HCT116 (cell line): ENCODE data around the gene GID4. TPM values are rescaled to one million over a fixed set of nuclear protein-coding genes. Genes with fewer than 3 reads are reported as not detected.

ENCODE experiments used
- ATAC-seq: fragments of 200-7000 bp; cut with Tn5 transposase; 2 replicates; pipeline ENCODE4 v1.9.1; 2020; ENCODE audit warnings: mild to moderate bottlenecking, moderate library complexity
- BruUV-seq: library from RNA; stranded (reverse); fragments of 400-500 nt; replicated peaks from 2 replicates; lab custom pipeline; 2021; lab: Mats Ljungman, UMichigan
- CTCF ChIA-PET: fragments of 300-600 bp; sonication (Branson Sonifier 250); formaldehyde crosslinking; loops from one replicate; lab custom pipeline; 2021; ENCODE audit warnings: antibody characterized with exemption; lab: Charles Lee
- POLR2A ChIA-PET: fragments of 300-600, 350-600 bp; sonication (Branson Sonifier 250); formaldehyde crosslinking; loops from one replicate; lab custom pipeline; 2021; ENCODE audit warnings: antibody characterized with exemption; lab: Charles Lee
- RAD21 ChIA-PET, 2 experiments: fragments of 300-600 bp; sonication (Branson Sonifier 250); formaldehyde crosslinking; loops; one replicate each; lab custom pipeline; 2023; ENCODE audit warnings: low total read pairs in 2 of 2; ENCODE audit not compliant: uncharacterized antibody in 2 of 2, unreplicated experiment in 2 of 2, low non-redundant PET in 1 of 2; lab: Charles Lee
- DNase-seq: peaks from one replicate; pipeline ENCODE4 v3.0.0-alpha.2; 2010; ENCODE audit warnings: low read depth, low spot score
- H2AFZ ChIP-seq: fragments of 200-600 bp; shearing (Covaris generic), sonication (generic); 2 replicates; pipeline ENCODE4 v1.6.1; 2017; ENCODE audit warnings: low read depth, mixed run types, mixed read lengths, antibody characterized with exemption, low read length; ENCODE audit not compliant: poor library complexity, severe bottlenecking
- H3K27ac ChIP-seq: 2 replicates; pipeline ENCODE4 v1.5.1; 2012; ENCODE audit warnings: low read depth, low read length
- H3K27me3 ChIP-seq: fragments of 200-600 bp; sonication (generic); 2 replicates; pipeline ENCODE4 v1.6.1; 2016; ENCODE audit warnings: mixed run types, low read length, mixed read lengths; ENCODE audit not compliant: insufficient read depth
- H3K36me3 ChIP-seq, 2 experiments: fragments of 200-500 bp in 1 of 2; fragments of 200-600 bp in 1 of 2; sonication (Bioruptor generic) in 1 of 2; sonication (generic) in 1 of 2; 2 replicates each; pipeline versions ENCODE4 v1.5.1 to v1.6.1; 2014 to 2016; ENCODE audit warnings: low read length in 2 of 2, inconsistent platforms in 1 of 2, mixed read lengths in 1 of 2, mixed run types in 1 of 2; ENCODE audit not compliant: insufficient read depth in 2 of 2, control insufficient read depth in 1 of 2
- H3K4me1 ChIP-seq, 2 experiments: fragments of 200-600 bp in 1 of 2; sonication (generic) in 1 of 2; 2 replicates each; pipeline versions ENCODE4 v1.5.1 to v1.6.1; 2012 to 2017; ENCODE audit warnings: low read length in 2 of 2, inconsistent platforms in 1 of 2, mild to moderate bottlenecking in 1 of 2, mixed read lengths in 1 of 2, mixed run types in 1 of 2, moderate library complexity in 1 of 2; ENCODE audit not compliant: insufficient read depth in 2 of 2, control insufficient read depth in 1 of 2
- H3K4me2 ChIP-seq: fragments of 200-600 bp; sonication (generic); 2 replicates; pipeline ENCODE4 v1.6.1; 2017; ENCODE audit warnings: mixed run types, low read length, mixed read lengths
- H3K4me3 ChIP-seq, 2 experiments: fragments of 200-600 bp in 1 of 2; sonication (generic) in 1 of 2; replicated peaks in 1 of 2; 2 replicates each; pipeline ENCODE4 v1.5.1; 2011 to 2016; ENCODE audit warnings: low read length in 2 of 2, control low read depth in 1 of 2, low read depth in 1 of 2, mild to moderate bottlenecking in 1 of 2, mixed read lengths in 1 of 2, mixed run types in 1 of 2
- H3K79me2 ChIP-seq: fragments of 200-600 bp; sonication (generic); 2 replicates; pipeline ENCODE4 v1.6.1; 2017; ENCODE audit warnings: mild to moderate bottlenecking, mixed run types, low read length, moderate library complexity, mixed read lengths; ENCODE audit not compliant: insufficient read depth
- H3K9ac ChIP-seq: fragments of 200-600 bp; sonication (generic); 2 replicates; pipeline ENCODE4 v1.6.1; 2016; ENCODE audit warnings: low read length, mixed read lengths
- H3K9me2 ChIP-seq: fragments of 200-600 bp; sonication (generic), shearing (Covaris generic); 2 replicates; pipeline ENCODE4 v1.6.1; 2017; ENCODE audit warnings: mixed run types, mild to moderate bottlenecking, moderate library complexity; ENCODE audit not compliant: insufficient read depth
- H3K9me3 ChIP-seq, 2 experiments: fragments of 200-500 bp in 1 of 2; fragments of 200-600 bp in 1 of 2; sonication (Bioruptor generic) in 1 of 2; sonication (generic) in 1 of 2; 2 replicates each; pipeline ENCODE4 v1.6.1; 2014 to 2017; ENCODE audit warnings: low read length in 2 of 2, mixed read lengths in 2 of 2, inconsistent platforms in 1 of 2, low read depth in 1 of 2, mild to moderate bottlenecking in 1 of 2, mixed run types in 1 of 2, moderate library complexity in 1 of 2; ENCODE audit not compliant: control insufficient read depth in 1 of 2, insufficient read depth in 1 of 2
- H4K20me1 ChIP-seq: fragments of 200-600 bp; sonication (generic), shearing (Covaris generic); 2 replicates; pipeline ENCODE4 v1.6.1; 2017; ENCODE audit warnings: mixed run types, mild to moderate bottlenecking, moderate library complexity; ENCODE audit not compliant: insufficient read depth
- CBX3 ChIP-seq: IDR thresholded peaks from 2 replicates; pipeline ENCODE4 v1.6.1; 2012; ENCODE audit warnings: low read depth
- CTCF ChIP-seq, 3 experiments: fragments of 200-600 bp in 1 of 3; sonication (generic) in 1 of 3; IDR thresholded peaks in 2 of 3; conservative IDR thresholded peaks in 1 of 3; 2 replicates each; pipeline ENCODE4 v1.5.1; 2012 to 2017; ENCODE audit warnings: low read depth in 2 of 3, low read length in 2 of 3, antibody characterized with exemption in 1 of 3, borderline replicate concordance in 1 of 3, control low read depth in 1 of 3, mild to moderate bottlenecking in 1 of 3, mixed read lengths in 1 of 3, mixed run types in 1 of 3, moderate library complexity in 1 of 3; ENCODE audit not compliant: insufficient read depth in 1 of 3
- ELF1 ChIP-seq: IDR thresholded peaks from 2 replicates; pipeline ENCODE4 v1.6.1; 2012; ENCODE audit warnings: low read depth, borderline replicate concordance
- EZH2 ChIP-seq: fragments of 200-600 bp; sonication (generic); IDR thresholded peaks from 2 replicates; pipeline ENCODE4 v1.6.1; 2017; ENCODE audit warnings: antibody characterized with exemption, mixed run types
- FOSL1 ChIP-seq: IDR thresholded peaks from 2 replicates; pipeline ENCODE4 v1.6.1; 2012; ENCODE audit warnings: low read depth
- JUND ChIP-seq: IDR thresholded peaks from 2 replicates; pipeline ENCODE4 v1.6.1; 2012
- POLR2A ChIP-seq: IDR thresholded peaks from 2 replicates; pipeline ENCODE4 v1.7.0; 2011; ENCODE audit warnings: borderline replicate concordance; ENCODE audit not compliant: insufficient read depth, insufficient read length; ENCODE audit errors: extremely low read depth
- RAD21 ChIP-seq: IDR thresholded peaks from 2 replicates; pipeline ENCODE4 v1.6.1; 2012; ENCODE audit warnings: low read depth, mild to moderate bottlenecking
- SP1 ChIP-seq: IDR thresholded peaks from 2 replicates; pipeline ENCODE4 v1.6.1; 2012; ENCODE audit warnings: low read depth
- SRF ChIP-seq: IDR thresholded peaks from 2 replicates; pipeline ENCODE4 v1.6.1; 2012; ENCODE audit warnings: low read depth
- TCF7L2 ChIP-seq: IDR thresholded peaks from 2 replicates; pipeline ENCODE4 v1.7.0; 2011; ENCODE audit warnings: borderline replicate concordance, inconsistent platforms; ENCODE audit not compliant: insufficient read depth, insufficient read length; ENCODE audit errors: extremely low read depth
- ZNF274 ChIP-seq: fragments of 200-500 bp; sonication (Bioruptor generic); IDR thresholded peaks from 2 replicates; pipeline ENCODE4 v1.6.1; 2014; ENCODE audit warnings: mild to moderate bottlenecking, low read depth, low read length, inconsistent platforms
- intact Hi-C: fragments of 100-400 bp; cut with micrococcal nuclease; formaldehyde crosslinking; loops from 2 replicates; pipeline ENCODE4 v1.10.0; 2022
- total RNA-seq: library from RNA; stranded (reverse); gene quantifications from one replicate; pipeline ENCODE4 v1.2.1, GENCODE V29; 2021; ENCODE audit not compliant: unreplicated experiment
- TF ChIP-seq, protein P1 (sequence below): IDR thresholded peaks from 2 replicates; pipeline ENCODE4 v1.6.1; 2012
- TF ChIP-seq, protein P2 (sequence below): IDR thresholded peaks from 2 replicates; pipeline ENCODE4 v1.6.1; 2012

Gene GID4
- total RNA-seq, 1 experiment from 2014 or later = 10.8 TPM

DNA sequence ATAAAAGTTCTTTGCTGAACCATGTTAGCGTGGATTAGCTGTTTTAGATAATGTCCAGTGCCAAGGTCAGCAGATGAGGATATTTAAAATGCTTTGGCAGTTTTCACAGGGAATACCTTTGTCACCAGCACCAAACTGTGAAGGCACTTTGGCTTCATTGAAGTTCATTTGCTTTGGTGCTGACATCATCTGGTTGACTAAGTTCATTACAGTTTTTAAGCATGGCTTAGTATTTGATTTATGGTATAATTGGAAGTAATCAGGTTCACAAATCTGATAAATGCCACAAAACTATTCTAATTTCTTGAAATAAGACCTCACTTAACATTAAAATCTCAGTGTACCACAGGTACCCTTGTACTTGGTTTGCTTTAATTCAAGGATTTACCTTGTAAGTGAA, 4.3 kb downstream of the GID4 start:
- Histone ChIP-seq H3K79me2 (peaks cover 12% of the 10 kb centered on the region), H2AFZ (no peak overlapping the region), H3K4me3 (no peak overlapping the region), H3K4me2 (no peak overlapping the region), H3K27me3 (no peaks in the 10 kb centered on the region), H3K27ac (no peak overlapping the region), H3K4me1 (peaks cover 0 to 10% of the 10 kb centered on the region in 2 experiments; a peak in 2 of 4 replicates), H3K9me2 (no peaks in the 10 kb centered on the region), H3K36me3 (0 out of 4 replicates have a peak, but pooled peaks cover 0 to 3% of the 10 kb centered on the region in 2 experiments), H3K9ac (no peak overlapping the region), H4K20me1 (no peaks in the 10 kb centered on the region), H3K9me3 (no peaks in the 10 kb centered on the region)
- ChIA-PET RAD21 (no interaction called here), POLR2A (no interaction called here), CTCF (no interaction called here)
- TF ChIP-seq SRF = no peak
- TF ChIP-seq, protein P1, sequence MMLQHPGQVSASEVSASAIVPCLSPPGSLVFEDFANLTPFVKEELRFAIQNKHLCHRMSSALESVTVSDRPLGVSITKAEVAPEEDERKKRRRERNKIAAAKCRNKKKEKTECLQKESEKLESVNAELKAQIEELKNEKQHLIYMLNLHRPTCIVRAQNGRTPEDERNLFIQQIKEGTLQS = no peak
- no peak for TF ChIP-seq SP1
- TF ChIP-seq JUND = no peak
- TF ChIP-seq TCF7L2 = no peak
- no peak for TF ChIP-seq ELF1
- peak; percentile 5 to 21 (median 20); a peak in 2 of 6 replicates for TF ChIP-seq CTCF (IDR thresholded peaks at IDR 0.05 in 2 of 3, conservative IDR thresholded peaks at IDR 0.05 in 1 of 3; ENCODE audit: borderline replicate concordance in 1 of 3, insufficient read depth in 1 of 3, low read depth in 2 of 3, low read length in 2 of 3)
- TF ChIP-seq RAD21 = peak; percentile 47; the same call in 1 of the 2 replicates
- DNase-seq (peak; percentile 12), ATAC-seq (no peak)
- intact Hi-C loops = no loop called here
- no TSS peak for BruUV-seq

- no peak overlapping the region for H3K9ac ChIP-seq
- POLR2A ChIA-PET = no interaction called here
- no peak overlapping the region for H3K27ac ChIP-seq
- intact Hi-C loops = no loop called here
- no peaks in the 10 kb centered on the region for H3K9me3 ChIP-seq
- DNase-seq (no peak), ATAC-seq (no peak)
- no peaks in the 10 kb centered on the region for H4K20me1 ChIP-seq
- 0 out of 4 replicates have a peak, but pooled peaks cover 0 to 3% of the 10 kb centered on the region in 2 experiments for H3K36me3 ChIP-seq
- RAD21 ChIA-PET = no interaction called here
- no TSS peak for BruUV-seq
- H3K79me2 ChIP-seq = peaks cover 12% of the 10 kb centered on the region
- no peak overlapping the region for H2AFZ ChIP-seq
- no peaks in the 10 kb centered on the region for H3K9me2 ChIP-seq
- H3K4me3 ChIP-seq = no peak overlapping the region
- CTCF ChIA-PET = no interaction called here
- no peaks in the 10 kb centered on the region for H3K27me3 ChIP-seq
- H3K4me2 ChIP-seq = no peak overlapping the region
- peaks cover 0 to 10% of the 10 kb centered on the region in 2 experiments; a peak in 2 of 4 replicates for H3K4me1 ChIP-seq
- no peak for TF ChIP-seq SP1
- TF ChIP-seq ZNF274 = no peak
- no peak for TF ChIP-seq EZH2
- TF ChIP-seq FOSL1 = no peak
- no peak for TF ChIP-seq CBX3
- TF ChIP-seq TCF7L2 = no peak
- no peak for TF ChIP-seq POLR2A
- TF ChIP-seq ELF1 = no peak
- TF ChIP-seq, protein P2, sequence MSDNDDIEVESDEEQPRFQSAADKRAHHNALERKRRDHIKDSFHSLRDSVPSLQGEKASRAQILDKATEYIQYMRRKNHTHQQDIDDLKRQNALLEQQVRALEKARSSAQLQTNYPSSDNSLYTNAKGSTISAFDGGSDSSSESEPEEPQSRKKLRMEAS = no peak
- TF ChIP-seq RAD21 = no peak
- no peak for TF ChIP-seq JUND
- no peak for TF ChIP-seq SRF
- TF ChIP-seq, protein P1 = no peak
Observed at GRCh38 chr17:18044609-18045008, 5.4 kb downstream of the GID4 start.
